ENCODE measurements around the gene C1S. TPM values are rescaled to one million over a fixed set of nuclear protein-coding genes. Genes with fewer than 3 reads are reported as not detected.

C1S gene
- total RNA-seq, 1 donor from 2014 or later: 108 TPM

- peaks cover 17% of the 10 kb centered on the region for H3K36me3 ChIP-seq
- no peaks in the 10 kb centered on the region for H3K27me3 ChIP-seq (ENCODE audit: low read depth)
- intact Hi-C loops (cut with micrococcal nuclease): no loop called here
- no peak for DNase-seq
- H3K9me3 ChIP-seq (replicated peaks): no peaks in the 10 kb centered on the region
- no peak overlapping the region for H3K4me3 ChIP-seq
- TF ChIP-seq CTCF (IDR thresholded peaks at IDR 0.05; ENCODE audit: borderline replicate concordance): no peak
- H3K4me1 ChIP-seq: peaks cover 9% of the 10 kb centered on the region
- no peak overlapping the region for H3K27ac ChIP-seq (replicated peaks)
These were observed 39.7 kb downstream of the C1S start for GRCh38 chr12:7100239-7100638.

DNA sequence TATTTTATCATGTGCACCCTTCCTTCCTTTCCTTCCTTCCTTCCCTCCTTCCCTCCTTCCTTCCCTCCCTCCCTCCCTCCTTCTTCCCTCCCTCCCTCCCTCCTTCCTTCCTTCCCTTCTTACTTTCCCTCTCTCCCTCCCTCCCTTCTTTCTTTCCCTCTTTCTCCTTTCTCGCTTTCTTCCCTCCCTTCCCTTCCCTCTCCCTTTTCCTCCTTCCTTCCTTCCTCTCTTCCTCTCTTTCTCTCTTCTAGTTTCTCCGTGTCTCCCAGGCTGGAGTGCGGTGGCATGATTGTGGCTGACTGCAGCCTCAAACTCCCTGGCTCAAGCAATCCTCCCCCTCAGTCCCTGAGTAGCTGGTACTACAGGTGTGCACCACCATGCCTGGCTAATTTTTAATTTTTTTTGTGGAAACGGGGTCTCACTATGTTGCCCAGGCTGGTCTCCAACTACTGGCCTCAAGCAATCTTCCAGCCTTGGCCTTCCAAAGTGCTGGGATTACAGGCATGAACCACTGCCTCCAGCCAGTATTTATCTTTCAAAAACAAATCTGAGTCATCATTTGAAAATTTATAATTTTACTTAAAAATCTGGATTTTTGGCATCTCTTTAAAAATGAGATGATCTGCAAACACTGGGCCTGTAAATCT is 40.7 kb downstream of the C1S start:
- no peak for TF ChIP-seq CTCF (IDR thresholded peaks at IDR 0.05; ENCODE audit: borderline replicate concordance)
- Histone ChIP-seq H3K4me3 (peak overlapping the region; percentile 5), H3K27me3 (ENCODE audit: low read depth) (no peaks in the 10 kb centered on the region), H3K36me3 (peaks cover 20% of the 10 kb centered on the region), H3K4me1 (peaks cover 9% of the 10 kb centered on the region), H3K9me3 (replicated peaks) (peaks cover 6% of the 10 kb centered on the region), H3K27ac (replicated peaks) (peak overlapping the region; percentile 54)
- DNase-seq: no peak
- intact Hi-C loops (cut with micrococcal nuclease): no loop called here

DNA sequence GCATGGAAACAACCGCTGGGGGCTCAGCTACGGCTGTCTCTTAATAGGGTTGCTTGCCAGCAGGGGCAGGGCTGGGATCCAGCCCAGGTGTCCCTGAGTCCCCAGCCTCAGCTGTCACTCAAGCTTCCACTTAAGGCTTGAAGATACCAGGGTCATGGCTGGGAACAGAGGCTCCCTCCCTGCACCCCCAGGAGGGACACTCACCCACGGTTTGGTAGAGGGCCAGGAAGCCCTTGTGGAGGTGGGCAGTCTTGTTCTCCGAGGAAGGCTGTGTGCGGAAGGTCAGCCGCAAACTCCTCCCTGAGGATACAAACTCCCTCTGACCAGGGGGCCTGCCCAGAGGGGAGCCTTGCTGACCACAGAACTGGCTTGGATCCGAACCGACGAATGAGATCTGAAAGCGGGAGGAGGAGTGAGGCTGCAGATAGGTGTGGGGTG is 41.2 kb downstream of the C1S start:
- H3K4me1 ChIP-seq: peaks cover 9% of the 10 kb centered on the region
- TF ChIP-seq CTCF (IDR thresholded peaks at IDR 0.05; ENCODE audit: borderline replicate concordance): no peak
- H3K27me3 ChIP-seq (ENCODE audit: low read depth): no peaks in the 10 kb centered on the region
- peak overlapping the region; percentile 54 for H3K27ac ChIP-seq (replicated peaks)
- H3K9me3 ChIP-seq (replicated peaks): peaks cover 10% of the 10 kb centered on the region
- no peak for DNase-seq
- peaks cover 21% of the 10 kb centered on the region for H3K36me3 ChIP-seq
- intact Hi-C loops (cut with micrococcal nuclease): no loop called here
- peak overlapping the region; percentile 5 for H3K4me3 ChIP-seq

- Histone ChIP-seq H3K4me1 (peaks cover 9% of the 10 kb centered on the region), H3K27ac (replicated peaks) (peak overlapping the region; percentile 54), H3K36me3 (peaks cover 21% of the 10 kb centered on the region), H3K4me3 (no peak overlapping the region), H3K27me3 (ENCODE audit: low read depth) (no peaks in the 10 kb centered on the region), H3K9me3 (replicated peaks) (peaks cover 10% of the 10 kb centered on the region)
- TF ChIP-seq CTCF (IDR thresholded peaks at IDR 0.05; ENCODE audit: borderline replicate concordance): no peak
- intact Hi-C loops (cut with micrococcal nuclease): no loop called here
- DNase-seq: no peak
These were observed 42.1 kb downstream of the C1S start for GRCh38 chr12:7102582-7102981.

DNA sequence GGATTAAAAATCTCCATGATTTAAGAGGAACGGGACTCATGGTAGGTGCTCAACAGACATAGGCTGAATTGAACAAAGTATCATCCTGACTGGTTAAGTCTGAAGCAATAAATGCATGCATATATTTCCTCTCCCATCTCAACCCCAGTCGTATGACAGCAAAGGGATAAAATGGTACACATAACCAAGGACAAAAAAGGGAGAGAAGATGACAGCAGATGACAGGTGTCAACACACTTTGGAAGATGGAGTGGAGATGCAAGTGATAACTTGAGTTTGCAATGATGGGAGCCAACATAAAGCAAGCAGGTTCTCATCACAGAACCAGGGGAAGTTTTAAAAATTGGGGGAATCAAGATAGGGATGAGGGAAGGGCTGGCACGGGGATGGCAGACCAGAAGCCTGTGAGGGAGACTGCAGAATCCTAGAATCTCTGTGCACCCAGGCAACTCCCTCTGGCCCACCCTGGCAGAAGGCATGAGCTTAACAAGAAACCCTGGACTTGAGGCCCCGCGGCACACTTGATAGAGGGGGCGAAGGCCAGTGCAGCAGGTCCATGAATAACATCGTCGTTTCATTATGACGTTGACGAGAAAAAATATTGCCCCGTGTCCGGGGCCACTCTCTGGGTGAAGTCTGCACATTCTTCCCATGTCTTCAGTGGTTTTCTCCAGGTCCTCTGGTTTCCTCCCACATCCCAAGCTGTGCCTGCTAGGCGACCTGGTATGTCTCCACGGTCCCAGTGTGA is 43.5 kb downstream of the C1S start:
- Histone ChIP-seq H3K27ac (replicated peaks) (no peak overlapping the region), H3K27me3 (ENCODE audit: low read depth) (no peaks in the 10 kb centered on the region), H3K36me3 (peaks cover 15% of the 10 kb centered on the region), H3K9me3 (replicated peaks) (peaks cover 10% of the 10 kb centered on the region), H3K4me1 (peaks cover 20% of the 10 kb centered on the region), H3K4me3 (no peak overlapping the region)
- intact Hi-C loops (cut with micrococcal nuclease): no loop called here
- no peak for TF ChIP-seq CTCF (IDR thresholded peaks at IDR 0.05; ENCODE audit: borderline replicate concordance)
- no peak for DNase-seq

All from left ventricle myocardium inferior (tissue), 1 donor.